IPS-18c (cell line): ENCODE results near the gene BCL11B.

Experiments used
- H3K4me3 ChIP-seq: 2 replicates; pipeline ENCODE4 v1.7.0; 2013; ENCODE audit warnings: low read depth, mild to moderate bottlenecking, low read length, moderate library complexity; ENCODE audit not compliant: insufficient read depth
- H3K9me3 ChIP-seq: one replicate; pipeline ENCODE4 v1.6.1; 2013; ENCODE audit warnings: mild to moderate bottlenecking, low read length, moderate library complexity; ENCODE audit not compliant: control insufficient read depth, insufficient read depth

Gene BCL11B

DNA sequence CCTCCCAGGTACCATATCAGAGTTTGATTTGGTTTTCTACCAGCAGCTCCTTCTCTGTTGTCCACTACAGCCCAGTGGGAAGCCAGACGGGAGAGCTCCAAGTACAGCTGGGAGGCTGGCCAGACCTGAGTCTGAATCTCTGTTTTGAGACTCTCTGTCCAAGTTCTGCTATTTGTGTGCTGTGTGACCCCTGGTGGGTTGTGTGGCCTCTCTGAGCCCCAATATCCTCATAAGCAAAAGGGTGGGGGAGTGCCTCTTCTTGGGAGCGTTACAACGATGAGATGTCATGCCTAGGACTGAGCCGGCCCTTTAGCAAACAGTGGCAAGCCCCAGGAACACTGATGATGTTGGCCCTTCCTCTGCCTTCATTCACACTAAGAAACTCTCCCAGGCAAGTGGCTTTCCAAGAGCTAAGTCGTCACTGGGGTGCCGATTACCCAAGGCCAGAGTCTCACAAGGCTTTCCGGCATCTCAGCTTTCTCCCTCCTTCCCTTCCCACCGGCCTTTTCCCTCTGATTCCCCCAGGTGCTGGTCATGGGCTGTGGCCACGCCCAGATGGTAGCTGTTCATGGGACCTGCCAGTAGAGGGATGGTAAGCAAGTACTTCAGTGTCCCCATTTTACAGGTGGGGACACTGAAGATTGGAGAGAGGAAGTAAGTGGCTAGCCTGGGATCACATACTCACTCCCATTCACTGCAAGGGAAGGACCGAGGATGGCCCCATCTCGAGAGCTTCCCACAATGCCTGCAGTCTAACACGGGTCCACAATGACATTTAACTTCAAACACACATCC is 47.7 kb downstream of the BCL11B start:
- H3K9me3 ChIP-seq = no peaks in the 10 kb centered on the region
- no peak overlapping the region for H3K4me3 ChIP-seq

DNA sequence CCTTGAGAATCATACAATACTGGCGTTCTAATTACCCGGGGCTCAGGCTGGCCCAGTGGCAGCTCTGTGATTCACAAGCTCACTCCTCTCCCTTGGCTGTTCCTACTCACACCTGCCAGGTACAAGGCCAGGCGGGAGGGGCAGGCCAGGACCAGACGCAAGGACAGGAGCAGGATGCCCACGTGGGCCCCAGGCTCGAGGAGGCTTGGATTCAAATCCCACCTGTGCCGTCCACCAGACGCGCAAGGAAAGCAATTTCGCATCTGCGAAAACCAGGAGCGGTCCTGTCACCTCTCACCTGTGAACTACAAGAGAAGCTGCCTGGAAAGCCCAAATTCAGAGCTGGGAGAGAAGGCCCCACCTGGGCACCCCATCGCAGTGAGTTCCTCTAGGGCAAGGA is 50.6 kb downstream of the BCL11B start:
- no peak overlapping the region for H3K4me3 ChIP-seq
- H3K9me3 ChIP-seq = no peaks in the 10 kb centered on the region

DNA sequence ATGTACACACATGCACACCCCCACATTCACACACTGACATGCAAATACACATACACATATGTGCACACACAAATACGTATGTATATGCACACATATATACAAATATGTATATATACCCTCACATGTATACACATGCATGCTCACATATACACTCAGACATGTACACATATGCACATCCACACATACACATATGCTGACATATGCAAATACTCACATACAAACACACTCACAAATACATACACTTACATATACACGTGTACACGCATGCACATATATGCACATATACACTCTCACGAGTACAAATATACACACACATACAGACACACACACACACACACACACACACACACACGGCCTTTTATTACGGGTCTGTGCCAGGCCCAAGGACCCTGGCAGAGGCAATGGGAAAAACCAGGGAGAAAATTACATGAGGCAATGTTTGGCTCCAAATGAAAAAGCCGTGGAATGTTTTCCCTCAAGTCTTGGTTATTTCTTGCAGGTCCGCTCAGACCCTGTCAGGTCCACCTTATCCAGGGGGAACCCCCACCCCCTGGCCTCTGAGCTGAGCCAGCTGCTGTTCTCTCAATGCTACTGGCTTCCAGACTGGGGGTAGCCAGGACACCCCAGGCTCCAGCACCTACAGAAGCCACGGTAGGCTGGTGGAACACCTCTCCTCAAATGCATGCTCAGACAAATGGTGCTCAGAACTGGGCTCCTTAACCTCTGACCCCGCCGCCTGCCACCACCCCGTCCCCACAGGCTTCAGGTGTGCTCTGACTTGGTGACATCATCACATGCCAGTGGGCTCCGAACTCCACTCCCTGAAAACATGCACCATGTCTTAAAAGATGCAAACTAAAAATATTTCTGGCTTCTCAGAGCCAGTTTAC is 54.7 kb downstream of the BCL11B start:
- Histone ChIP-seq H3K4me3 (no peak overlapping the region), H3K9me3 (no peaks in the 10 kb centered on the region)

DNA sequence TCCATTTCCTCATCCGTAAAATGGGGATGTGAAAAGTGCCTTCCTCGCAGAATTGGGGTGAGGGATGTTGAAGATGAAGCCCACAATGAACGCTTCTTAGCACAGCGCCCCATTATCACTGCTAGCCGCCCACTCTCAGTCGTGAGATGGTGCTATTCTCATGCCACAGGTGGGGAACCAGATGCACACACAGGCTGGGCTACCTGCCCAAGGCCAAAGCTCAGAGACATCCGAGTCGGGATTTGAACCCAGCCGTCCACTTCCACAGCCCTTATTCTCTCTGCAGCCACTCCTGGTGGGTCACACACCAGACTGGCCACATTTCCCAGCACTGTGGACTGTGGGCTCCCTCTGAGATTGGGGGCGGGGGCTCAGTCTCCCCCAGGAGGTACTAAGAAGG is 55.8 kb downstream of the BCL11B start:
- no peak overlapping the region for H3K4me3 ChIP-seq

DNA sequence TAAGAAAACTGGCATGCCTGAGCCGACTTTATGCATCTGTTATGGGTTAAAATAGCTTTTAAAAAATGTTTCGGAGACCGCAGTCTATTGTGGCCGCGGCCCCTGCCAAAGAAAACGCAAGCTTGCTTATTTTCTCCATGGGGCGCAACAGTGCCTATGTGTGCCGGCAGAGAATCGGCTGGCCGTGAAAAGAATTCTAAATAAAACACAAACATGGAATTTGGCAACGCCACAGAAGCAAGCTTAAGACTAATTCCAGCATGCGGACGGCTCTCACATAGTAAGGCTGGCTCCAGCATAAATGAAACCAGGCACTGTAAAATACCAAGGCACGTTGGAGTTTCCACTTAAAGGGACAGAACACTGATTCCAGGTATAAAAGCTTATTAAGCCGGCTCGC is 56.7 kb downstream of the BCL11B start:
- no peaks in the 10 kb centered on the region for H3K9me3 ChIP-seq
- H3K4me3 ChIP-seq = no peak overlapping the region

More for the DNA sequence above, 55.8 kb downstream of the BCL11B start:
- no peaks in the 10 kb centered on the region for H3K9me3 ChIP-seq

DNA sequence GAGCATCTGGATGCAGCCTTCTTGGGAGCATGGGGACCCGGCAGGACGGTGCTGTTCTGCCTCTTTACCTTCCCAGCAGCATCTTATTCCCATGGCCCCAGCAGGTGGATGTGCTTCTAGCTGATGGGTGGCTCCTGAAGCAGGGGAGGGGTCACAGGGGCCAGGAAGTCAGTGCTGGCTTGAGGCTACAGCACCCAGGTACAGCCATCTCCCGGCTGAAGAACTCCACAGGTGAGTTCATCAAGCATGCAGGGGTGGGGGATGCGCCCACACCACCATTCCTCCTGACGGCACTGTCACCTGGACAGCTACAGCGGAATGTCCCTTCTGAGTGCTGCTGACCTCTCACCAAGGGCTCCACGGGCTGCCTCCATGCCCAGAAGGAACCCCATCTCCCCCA is 57.3 kb downstream of the BCL11B start:
- no peak overlapping the region for H3K4me3 ChIP-seq
- no peaks in the 10 kb centered on the region for H3K9me3 ChIP-seq

DNA sequence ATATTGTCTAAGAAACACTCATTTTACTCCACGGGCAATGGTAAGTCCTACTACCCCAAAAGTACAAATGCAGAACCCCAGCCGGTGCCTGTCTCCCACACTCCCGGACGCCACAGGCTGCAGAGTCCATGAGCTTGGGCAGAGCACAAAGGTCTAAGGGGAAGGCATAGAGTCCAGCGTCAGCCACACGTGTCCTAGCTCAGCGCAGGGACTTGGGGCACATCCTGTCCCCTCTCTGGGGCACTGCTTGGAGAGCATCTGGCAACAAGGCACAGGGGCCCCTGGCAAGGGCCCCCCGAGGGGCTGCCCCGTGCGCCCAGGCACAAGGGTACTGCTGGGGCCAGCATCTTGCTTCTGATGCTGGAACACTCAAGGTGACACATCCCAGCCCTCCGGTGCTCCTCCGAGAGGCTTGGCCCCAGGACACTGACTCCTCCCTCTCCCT is 58.4 kb downstream of the BCL11B start:
- no peak overlapping the region for H3K4me3 ChIP-seq
- H3K9me3 ChIP-seq = no peaks in the 10 kb centered on the region

DNA sequence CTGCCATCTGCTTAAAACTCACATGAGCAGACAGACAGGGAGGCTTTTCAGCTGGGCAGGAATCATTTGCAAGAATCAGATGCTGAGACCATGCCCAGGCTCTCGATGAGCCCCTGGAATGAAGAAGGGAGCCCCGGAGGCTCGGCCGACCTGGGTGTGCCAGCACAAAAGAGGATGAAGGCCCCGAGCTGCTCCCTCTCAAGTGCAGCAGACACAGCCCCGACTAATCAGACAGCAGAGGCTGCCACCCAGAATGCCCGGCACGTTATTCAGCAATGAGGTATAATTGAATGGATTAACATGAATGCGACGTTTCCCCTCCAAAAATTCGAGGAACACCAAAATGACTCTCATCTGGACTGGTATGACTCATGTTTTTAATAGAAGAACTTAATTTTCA is 58.9 kb downstream of the BCL11B start:
- no peak overlapping the region for H3K4me3 ChIP-seq
- no peaks in the 10 kb centered on the region for H3K9me3 ChIP-seq

DNA sequence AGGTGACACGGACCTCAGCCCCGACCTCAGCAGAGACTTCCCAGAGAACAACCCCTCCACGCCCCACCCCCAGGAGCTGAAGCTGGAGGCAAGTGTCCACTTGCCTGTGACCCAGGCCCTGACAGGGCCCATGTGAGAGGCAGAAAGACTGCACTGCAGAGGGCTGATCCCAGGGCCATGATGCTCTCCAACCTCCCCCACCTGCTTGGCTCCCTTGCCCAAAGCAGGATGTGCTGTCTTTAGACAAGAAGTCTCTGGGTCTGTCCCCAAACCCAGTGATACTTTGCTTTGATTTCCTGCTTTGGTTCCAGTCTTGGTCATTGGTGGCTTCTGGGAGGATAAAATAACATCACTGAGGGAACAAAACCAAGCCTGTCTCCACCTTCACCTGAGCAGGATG is 59.4 kb downstream of the BCL11B start:
- no peaks in the 10 kb centered on the region for H3K9me3 ChIP-seq
- no peak overlapping the region for H3K4me3 ChIP-seq

DNA sequence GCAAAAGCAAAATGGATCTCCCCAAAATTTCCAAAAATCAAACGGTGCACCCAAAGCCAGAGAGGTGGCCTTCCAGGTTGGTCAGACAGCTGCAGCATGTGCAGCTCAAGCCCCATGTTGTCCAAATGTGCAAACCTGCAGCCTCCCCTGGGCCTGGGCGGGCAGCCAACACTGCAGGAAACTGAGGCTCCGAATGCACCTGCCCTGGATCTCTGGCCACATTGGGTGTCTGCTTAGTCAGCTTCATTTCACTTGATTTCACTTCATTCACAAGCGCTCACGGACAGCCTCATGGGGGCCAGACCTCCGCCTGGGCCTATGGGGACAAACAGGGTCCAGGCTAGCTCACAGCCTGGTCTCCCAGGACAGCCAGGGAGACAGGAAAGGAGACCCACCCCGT is 59.8 kb downstream of the BCL11B start:
- no peak overlapping the region for H3K4me3 ChIP-seq
- H3K9me3 ChIP-seq = no peaks in the 10 kb centered on the region

DNA sequence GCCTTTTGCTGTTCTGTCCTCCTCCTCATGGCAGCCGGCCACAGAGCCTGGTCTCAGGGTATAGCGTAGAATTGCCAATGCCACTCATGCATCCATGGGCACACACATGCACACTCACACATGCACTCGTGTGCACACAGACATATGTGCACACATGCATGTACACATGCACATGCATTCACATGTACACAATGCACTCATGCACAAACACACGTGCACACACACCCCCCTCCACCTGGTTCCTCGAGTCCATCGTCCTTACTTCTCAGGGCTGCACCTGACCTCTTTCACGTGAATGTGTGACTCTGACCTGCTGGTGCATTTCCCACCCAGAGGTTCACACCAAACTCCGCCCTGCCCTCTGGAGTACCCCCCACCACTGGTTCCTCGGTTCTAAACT is 60.6 kb downstream of the BCL11B start:
- H3K9me3 ChIP-seq = no peaks in the 10 kb centered on the region
- no peak overlapping the region for H3K4me3 ChIP-seq

DNA sequence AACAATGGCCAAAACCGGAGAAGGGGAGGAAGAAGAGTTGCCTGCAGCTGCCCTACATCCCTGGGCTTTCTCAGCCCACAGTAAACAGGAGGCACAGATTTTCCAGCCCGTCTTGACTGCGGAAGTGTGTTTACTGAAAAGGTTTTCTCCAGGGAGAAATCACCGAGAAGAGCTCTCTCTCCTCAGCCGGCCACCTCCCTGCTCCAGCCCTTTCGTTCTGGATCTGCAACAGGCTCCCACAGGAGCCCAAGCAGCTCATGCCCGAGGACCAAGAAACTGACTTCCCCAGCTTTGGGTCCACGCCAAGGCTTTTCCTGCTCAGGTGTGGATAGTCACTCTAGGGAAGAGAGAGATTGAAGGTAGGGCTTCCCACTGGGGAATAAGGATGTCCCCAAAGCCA is 61.7 kb downstream of the BCL11B start:
- H3K9me3 ChIP-seq = no peaks in the 10 kb centered on the region

DNA sequence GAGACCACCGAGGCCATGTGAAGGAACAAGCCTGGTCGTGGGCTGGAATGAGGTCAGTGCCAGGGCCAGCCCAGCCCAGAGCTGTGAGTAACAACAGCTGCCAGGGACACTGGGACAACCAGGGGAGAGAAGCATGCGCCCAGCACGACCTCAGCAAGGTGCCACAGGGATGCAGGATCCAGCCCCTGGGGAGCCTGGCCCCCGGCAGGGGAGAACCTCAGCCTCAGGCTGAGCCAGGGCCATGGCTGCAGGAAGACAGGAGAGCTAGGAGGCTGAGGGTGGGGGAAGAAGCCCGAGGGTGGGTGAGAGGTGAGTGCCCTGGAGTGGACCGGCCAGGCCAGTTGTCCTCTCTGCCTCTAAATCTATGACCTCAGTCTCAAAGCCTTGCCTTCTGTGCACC is 62.6 kb downstream of the BCL11B start:
- Histone ChIP-seq H3K4me3 (no peak overlapping the region), H3K9me3 (no peaks in the 10 kb centered on the region)

More for the DNA sequence above, 61.7 kb downstream of the BCL11B start:
- H3K4me3 ChIP-seq = no peak overlapping the region

DNA sequence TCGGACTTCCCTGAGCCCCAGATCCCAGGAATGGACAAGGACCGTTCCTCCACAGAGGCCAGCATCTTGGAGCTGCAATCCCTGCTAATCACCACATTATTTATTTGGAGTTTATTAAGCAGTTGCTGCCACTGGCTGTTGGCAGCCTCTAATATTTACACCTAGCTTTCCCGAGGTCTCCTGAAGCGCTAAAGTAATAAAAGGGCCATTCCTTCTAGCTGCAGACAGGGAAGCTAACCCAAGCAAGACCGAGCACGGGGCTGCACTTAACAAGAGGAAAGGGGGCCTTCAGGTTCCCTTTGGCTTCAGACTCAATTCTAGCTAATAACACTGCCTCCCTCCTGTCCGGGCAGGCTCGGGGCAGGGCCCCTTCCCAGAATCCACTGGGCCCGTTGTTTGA is 63.7 kb downstream of the BCL11B start:
- H3K9me3 ChIP-seq = no peaks in the 10 kb centered on the region
- no peak overlapping the region for H3K4me3 ChIP-seq

DNA sequence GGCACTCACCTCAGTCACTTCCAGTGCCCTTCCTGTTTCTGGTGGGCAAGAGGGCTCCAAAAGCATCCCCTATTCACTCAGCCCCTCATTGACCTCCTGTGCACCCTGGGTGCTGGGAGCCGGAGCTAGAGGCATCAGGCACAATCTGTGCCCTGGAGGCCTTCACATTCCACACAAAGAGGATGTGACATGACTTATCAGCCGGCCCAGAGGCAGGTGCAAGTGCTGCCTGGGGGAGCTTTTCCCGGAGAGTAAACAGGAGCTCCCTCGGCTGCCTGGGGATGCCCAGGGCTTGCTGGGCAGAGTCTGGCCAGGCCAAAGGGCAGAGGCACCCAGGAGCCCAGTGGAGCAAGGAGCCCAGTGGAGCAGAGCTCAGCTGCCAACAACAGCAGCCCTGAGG is 64.5 kb downstream of the BCL11B start:
- Histone ChIP-seq H3K4me3 (no peak overlapping the region), H3K9me3 (no peaks in the 10 kb centered on the region)

DNA sequence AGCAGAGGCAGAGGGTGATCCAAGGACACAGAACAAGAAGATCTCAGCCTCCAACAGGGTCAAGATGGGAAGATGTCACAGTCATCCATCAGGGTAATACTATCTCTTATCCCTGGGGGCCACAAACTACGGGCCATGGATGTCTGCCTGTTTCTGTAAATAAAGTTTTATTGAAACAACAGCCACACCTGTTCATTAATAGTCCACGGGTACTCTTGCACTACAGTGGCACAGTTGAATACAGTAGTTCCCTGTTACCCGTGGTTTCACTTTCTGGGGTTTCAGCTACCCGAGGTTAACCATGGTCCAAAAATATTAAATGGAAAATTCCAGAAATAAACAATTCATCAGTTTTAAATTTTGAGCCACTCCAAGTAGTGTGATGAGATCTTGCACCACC is 65.9 kb downstream of the BCL11B start:
- Histone ChIP-seq H3K4me3 (no peak overlapping the region), H3K9me3 (no peaks in the 10 kb centered on the region)

DNA sequence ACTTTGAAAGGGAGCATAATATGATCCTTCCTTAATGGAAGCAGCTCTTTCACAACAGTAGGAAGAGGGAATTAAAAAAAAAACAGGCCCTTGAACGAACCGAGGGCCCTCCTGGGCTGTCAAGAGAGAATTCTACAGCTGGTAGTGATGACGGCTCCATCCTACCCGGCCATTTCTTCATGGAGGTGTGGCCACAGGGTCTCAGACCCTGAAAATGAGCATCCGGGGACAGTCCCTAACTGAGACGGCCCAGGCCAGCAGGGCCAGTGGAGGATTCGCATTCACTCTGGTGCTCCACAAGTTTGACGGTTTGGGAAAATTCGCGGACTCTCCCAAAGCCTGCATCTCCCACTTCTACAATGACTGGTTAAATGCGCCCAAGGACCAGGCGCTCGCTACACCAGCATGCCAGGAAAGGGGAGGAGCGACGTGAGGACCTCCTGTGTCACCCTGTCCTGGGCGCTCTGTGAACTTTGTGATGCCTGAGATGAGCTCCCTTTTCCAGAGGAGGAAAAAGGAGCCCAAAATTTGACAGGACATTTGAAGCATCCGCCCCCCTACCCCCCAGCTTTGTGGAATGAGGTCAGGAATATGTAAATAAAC is 66.8 kb downstream of the BCL11B start:
- no peaks in the 10 kb centered on the region for H3K9me3 ChIP-seq
- H3K4me3 ChIP-seq = no peak overlapping the region

DNA sequence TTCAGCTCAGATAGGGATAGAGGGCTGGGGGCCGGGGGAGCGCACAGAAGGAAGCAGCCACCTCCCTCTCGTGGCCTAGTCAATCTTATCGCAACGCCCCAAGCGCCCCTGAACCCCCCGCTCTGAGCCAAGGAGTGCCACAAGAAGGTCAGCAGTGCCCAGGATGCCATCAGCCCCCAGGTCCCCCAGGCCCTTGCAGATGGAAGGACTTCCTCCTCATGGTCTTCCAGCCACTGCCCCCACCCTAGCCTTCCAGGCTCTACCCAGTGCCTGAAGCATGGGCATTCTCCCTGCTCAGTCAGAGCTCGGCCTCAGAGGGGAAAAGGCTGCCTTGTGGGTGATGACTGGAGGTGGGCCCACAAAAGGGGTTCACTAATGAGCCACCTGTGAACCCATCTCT is 68.2 kb downstream of the BCL11B start:
- no peaks in the 10 kb centered on the region for H3K9me3 ChIP-seq
- no peak overlapping the region for H3K4me3 ChIP-seq
